Measurements from ENCODE around the gene PRKAR1A. TPM values are rescaled to one million over a fixed set of nuclear protein-coding genes. Genes with fewer than 3 reads are reported as not detected.
A peak's percentile ranks its signal among the peaks of the same experiment; 100 is the strongest.

PRKAR1A gene
- total and polyA plus RNA-seq, 9 donors = 137 to 501 (median 375) TPM

DNA sequence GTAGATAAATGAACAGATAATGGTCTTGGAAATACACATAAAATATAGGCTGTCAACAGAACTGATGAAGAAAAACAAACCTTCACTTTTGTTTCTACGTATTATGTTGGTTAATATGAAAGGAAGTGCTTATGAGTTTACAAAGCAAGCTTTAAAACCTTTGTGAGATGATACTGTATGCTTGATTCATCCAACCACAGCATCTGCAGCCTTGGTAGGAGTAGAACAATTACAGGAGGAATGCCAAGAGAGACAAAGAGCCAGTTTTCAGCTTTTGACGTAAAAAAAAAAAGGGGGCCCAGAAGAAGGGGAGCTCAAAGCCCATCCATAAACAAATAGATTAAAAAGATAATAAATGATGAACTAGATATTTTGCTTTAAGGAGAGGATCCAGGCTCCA, 75.6 kb downstream of the PRKAR1A start:
- Histone ChIP-seq H3K9me3 (no peaks in the 10 kb centered on the region), H3K4me1 (ENCODE audit: insufficient read depth) (no peaks in the 10 kb centered on the region), H3K27ac (no peak overlapping the region), H3K36me3 (no peaks in the 10 kb centered on the region), H3K4me3 (no peak overlapping the region), H3K27me3 (no peaks in the 10 kb centered on the region)
- no peak for DNase-seq
- WGBS, 3 donors = 64 to 92% (median 80%) methylated on average over 2 of the region's 2 CpGs
- intact Hi-C loops (cut with DNase I) = no loop called here
- TF ChIP-seq POLR2A (IDR thresholded peaks at IDR 0.05) (no peak), EP300 (IDR thresholded peaks at IDR 0.05) (no peak), CTCF (IDR thresholded peaks at IDR 0.05) (no peak)

GRCh38 chr17:68588362-68588761, 76.1 kb downstream of the PRKAR1A start:
- Histone ChIP-seq H3K27me3 (no peaks in the 10 kb centered on the region), H3K9me3 (no peaks in the 10 kb centered on the region), H3K4me3 (no peak overlapping the region), H3K36me3 (no peaks in the 10 kb centered on the region), H3K4me1 (ENCODE audit: insufficient read depth) (peaks cover 2% of the 10 kb centered on the region), H3K27ac (no peak overlapping the region)
- intact Hi-C loops (cut with DNase I) = no loop called here
- TF ChIP-seq CTCF (IDR thresholded peaks at IDR 0.05) (no peak), POLR2A (IDR thresholded peaks at IDR 0.05) (no peak), EP300 (IDR thresholded peaks at IDR 0.05) (no peak)
- 88 to 96% (median 94%) methylated on average over 1 of the region's 1 CpG for WGBS, 3 donors
- no peak for DNase-seq

GRCh38 chr17:68589086-68589485, 76.9 kb downstream of the PRKAR1A start:
- intact Hi-C loops (cut with DNase I) = no loop called here
- 96 to 100% (median 99%) methylated on average over 3 of the region's 3 CpGs for WGBS, 3 donors

GRCh38 chr17:68591583-68591982, 79.4 kb downstream of the PRKAR1A start:
- 54 to 77% (median 69%) methylated on average over 12 of the region's 12 CpGs for WGBS, 3 donors
- TF ChIP-seq POLR2A (IDR thresholded peaks at IDR 0.05) (no peak), CTCF (IDR thresholded peaks at IDR 0.05) (no peak), EP300 (IDR thresholded peaks at IDR 0.05) (no peak)
- Histone ChIP-seq H3K9me3 (no peaks in the 10 kb centered on the region), H3K27me3 (no peaks in the 10 kb centered on the region), H3K36me3 (no peaks in the 10 kb centered on the region), H3K4me3 (no peak overlapping the region), H3K27ac (no peak overlapping the region), H3K4me1 (ENCODE audit: insufficient read depth) (peaks cover 2% of the 10 kb centered on the region)
- intact Hi-C loops (cut with DNase I) = loop anchor here in 2 of 4 donors (10.0 kb wide), 2 partner anchors 57 to 127 kb away; no protein-coding TSS in a partner anchor
- DNase-seq = peak; percentile 40 to 81 (median 67)

More at GRCh38 chr17:68589086-68589485, 76.9 kb downstream of the PRKAR1A start:
- no peaks in the 10 kb centered on the region for H3K27me3 ChIP-seq
- DNase-seq = no peak
- H3K36me3 ChIP-seq = no peaks in the 10 kb centered on the region
- peaks cover 2% of the 10 kb centered on the region for H3K4me1 ChIP-seq (ENCODE audit: insufficient read depth)
- TF ChIP-seq CTCF (IDR thresholded peaks at IDR 0.05) (no peak), EP300 (IDR thresholded peaks at IDR 0.05) (no peak), POLR2A (IDR thresholded peaks at IDR 0.05) (no peak)
- no peak overlapping the region for H3K4me3 ChIP-seq
- no peak overlapping the region for H3K27ac ChIP-seq
- H3K9me3 ChIP-seq = no peaks in the 10 kb centered on the region
